ENCODE measurements around the gene ARSB. TPM values are rescaled to one million over a fixed set of nuclear protein-coding genes. Genes with fewer than 3 reads are reported as not detected.

ARSB gene
- total RNA-seq, 1 donor from 2014 or later, result 14.3 TPM

- Histone ChIP-seq H3K9me3 (replicated peaks) (peaks cover 11% of the 10 kb centered on the region), H3K4me1 (peaks cover 37% of the 10 kb centered on the region)
- intact Hi-C loops (cut with micrococcal nuclease), result no loop called here
These were observed 81.2 kb downstream of the ARSB start for GRCh38 chr5:78903861-78904260.

DNA sequence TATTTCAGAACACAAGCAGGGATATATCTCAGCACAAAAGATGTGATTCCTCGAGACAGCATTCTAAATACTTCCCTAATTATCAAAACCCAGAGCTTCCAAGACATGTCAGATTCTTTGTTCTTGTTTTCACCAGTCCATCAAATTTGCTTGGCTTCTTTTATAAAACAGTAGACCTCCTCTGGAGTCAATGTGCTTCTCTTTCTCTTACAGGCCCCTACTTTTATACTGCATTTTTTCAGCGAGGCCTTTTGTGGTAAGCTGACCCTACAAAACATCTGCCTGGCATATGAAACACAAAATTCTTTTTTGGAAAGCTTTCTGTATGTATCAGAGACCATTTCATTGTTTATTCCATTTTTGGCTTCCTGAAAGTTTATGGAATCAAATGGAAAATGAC lies 81.8 kb downstream of the ARSB start:
- no peak for DNase-seq
- no peaks in the 10 kb centered on the region for H3K27me3 ChIP-seq (ENCODE audit: low read depth)
- TF ChIP-seq CTCF (IDR thresholded peaks at IDR 0.05; ENCODE audit: borderline replicate concordance), result no peak
- no peak overlapping the region for H3K27ac ChIP-seq (replicated peaks)
- peaks cover 32% of the 10 kb centered on the region for H3K4me1 ChIP-seq
- H3K9me3 ChIP-seq (replicated peaks), result peaks cover 16% of the 10 kb centered on the region
- intact Hi-C loops (cut with micrococcal nuclease), result no loop called here
- H3K36me3 ChIP-seq, result no peaks in the 10 kb centered on the region
- no peak overlapping the region for H3K4me3 ChIP-seq

More at GRCh38 chr5:78903861-78904260, 81.2 kb downstream of the ARSB start:
- no peak for TF ChIP-seq CTCF (IDR thresholded peaks at IDR 0.05; ENCODE audit: borderline replicate concordance)
- H3K27ac ChIP-seq (replicated peaks), result no peak overlapping the region
- DNase-seq, result no peak
- H3K36me3 ChIP-seq, result no peaks in the 10 kb centered on the region
- H3K4me3 ChIP-seq, result no peak overlapping the region
- no peaks in the 10 kb centered on the region for H3K27me3 ChIP-seq (ENCODE audit: low read depth)

DNA sequence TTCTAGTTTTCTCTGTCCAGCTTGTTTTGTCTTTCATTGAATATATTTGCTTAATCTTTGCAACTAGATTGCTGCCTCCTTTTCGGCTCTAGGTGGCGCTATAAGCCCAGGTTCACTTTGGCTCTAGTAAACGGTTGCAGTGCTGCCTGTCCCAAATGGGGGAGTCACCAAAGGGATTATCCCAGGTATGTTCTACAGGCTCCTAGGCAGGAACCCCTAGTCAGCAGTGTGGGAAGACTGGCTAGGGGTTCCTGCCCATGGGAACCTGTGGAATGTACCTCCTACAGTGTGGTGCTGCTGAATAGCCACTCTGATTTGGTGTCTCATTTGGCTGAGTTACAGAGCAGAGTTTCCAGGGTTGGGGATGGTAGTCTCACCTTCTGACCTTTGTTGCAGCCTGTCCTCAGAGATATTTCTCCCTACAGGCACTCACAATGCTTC lies 85.2 kb downstream of the ARSB start:
- DNase-seq, result no peak
- peaks cover 8% of the 10 kb centered on the region for H3K4me1 ChIP-seq
- intact Hi-C loops (cut with micrococcal nuclease), result no loop called here

DNA sequence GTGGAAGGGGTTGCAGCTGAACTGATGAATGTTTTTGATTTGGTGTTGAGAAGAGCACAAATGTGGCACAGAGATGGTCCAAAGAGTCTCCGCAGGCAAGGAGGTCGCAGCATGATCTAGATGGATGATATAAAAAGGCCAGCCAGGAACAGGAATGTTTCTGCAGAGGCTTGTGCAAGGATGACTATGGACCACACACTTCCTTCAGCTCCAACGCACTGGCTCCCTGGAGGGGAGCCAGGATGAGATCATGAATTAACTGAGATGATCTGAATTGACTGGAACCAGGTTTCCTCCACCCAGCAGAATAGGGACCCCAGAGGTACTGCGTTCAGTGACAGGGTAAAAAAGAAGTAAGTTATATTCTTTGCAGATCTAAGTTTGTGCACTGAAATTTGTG lies 89.0 kb downstream of the ARSB start:
- peaks cover 8% of the 10 kb centered on the region for H3K4me1 ChIP-seq
- intact Hi-C loops (cut with micrococcal nuclease), result no loop called here
- no peak overlapping the region for H3K27ac ChIP-seq (replicated peaks)
- H3K27me3 ChIP-seq (ENCODE audit: low read depth), result no peaks in the 10 kb centered on the region
- peaks cover 18% of the 10 kb centered on the region for H3K9me3 ChIP-seq (replicated peaks)
- H3K4me3 ChIP-seq, result no peak overlapping the region
- no peaks in the 10 kb centered on the region for H3K36me3 ChIP-seq
- TF ChIP-seq CTCF (IDR thresholded peaks at IDR 0.05; ENCODE audit: borderline replicate concordance), result no peak
- no peak for DNase-seq

More for the DNA sequence above, 85.2 kb downstream of the ARSB start:
- Histone ChIP-seq H3K9me3 (replicated peaks) (peaks cover 18% of the 10 kb centered on the region), H3K27ac (replicated peaks) (no peak overlapping the region), H3K27me3 (ENCODE audit: low read depth) (no peaks in the 10 kb centered on the region), H3K4me3 (no peak overlapping the region), H3K36me3 (no peaks in the 10 kb centered on the region)
- TF ChIP-seq CTCF (IDR thresholded peaks at IDR 0.05; ENCODE audit: borderline replicate concordance), result peak; percentile 75

DNA sequence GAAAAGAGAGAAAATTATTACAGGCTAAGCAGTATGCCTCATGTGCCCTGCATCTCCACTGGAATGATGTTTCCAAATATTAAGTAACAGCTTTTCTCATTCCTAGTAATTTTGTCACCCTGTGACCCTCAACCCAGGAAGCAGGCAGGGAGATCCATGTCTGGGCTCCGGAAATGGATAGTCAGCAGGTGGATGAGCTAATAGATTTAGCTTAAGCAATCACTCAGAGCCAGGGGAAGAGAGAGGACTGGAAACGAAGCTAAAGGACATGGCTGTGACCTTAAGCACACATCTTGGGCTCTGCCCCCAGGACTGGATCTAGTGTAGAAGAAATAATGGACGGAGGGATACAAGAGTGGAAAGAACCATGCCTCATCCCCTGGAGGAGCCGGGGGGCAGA lies 89.5 kb downstream of the ARSB start:
- no peak overlapping the region for H3K27ac ChIP-seq (replicated peaks)
- no peak overlapping the region for H3K4me3 ChIP-seq
- DNase-seq, result no peak
- no peak for TF ChIP-seq CTCF (IDR thresholded peaks at IDR 0.05; ENCODE audit: borderline replicate concordance)
- H3K4me1 ChIP-seq, result peaks cover 8% of the 10 kb centered on the region
- intact Hi-C loops (cut with micrococcal nuclease), result no loop called here
- no peaks in the 10 kb centered on the region for H3K36me3 ChIP-seq
- no peaks in the 10 kb centered on the region for H3K27me3 ChIP-seq (ENCODE audit: low read depth)
- H3K9me3 ChIP-seq (replicated peaks), result peaks cover 18% of the 10 kb centered on the region

Data from left ventricle myocardium inferior (tissue), 1 donor.